Measurements from ENCODE around the gene UCN3.

The UCN3 gene, protein sequence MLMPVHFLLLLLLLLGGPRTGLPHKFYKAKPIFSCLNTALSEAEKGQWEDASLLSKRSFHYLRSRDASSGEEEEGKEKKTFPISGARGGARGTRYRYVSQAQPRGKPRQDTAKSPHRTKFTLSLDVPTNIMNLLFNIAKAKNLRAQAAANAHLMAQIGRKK

DNA sequence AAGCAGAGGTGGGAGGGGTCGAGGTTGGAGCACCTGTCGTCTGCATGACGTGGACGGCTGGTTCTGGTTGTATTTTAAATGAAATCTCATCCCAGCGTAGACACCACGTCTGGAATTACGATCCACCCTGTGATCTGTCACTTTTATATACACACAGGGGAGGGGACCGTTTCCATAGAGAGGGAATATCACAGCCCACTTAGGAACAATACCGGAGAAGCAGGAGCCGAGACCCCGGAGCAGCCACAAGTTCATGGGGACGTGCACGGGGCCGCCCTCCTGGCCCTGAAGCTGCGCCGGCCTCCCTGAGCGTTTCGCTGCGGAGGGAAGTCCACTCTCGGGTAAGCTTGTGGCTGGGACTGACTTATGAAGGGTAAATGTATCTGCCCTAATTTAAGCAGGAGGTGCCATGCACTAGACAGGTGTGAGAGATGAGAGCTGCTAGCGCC is at the start of gene UCN3:
Gene UCN3, plus strand, starts transcription at position 77 of the 449 bp plus-strand sequence. CDS start 8,755 bp downstream, outside the sequence.
- DNase-seq (ENCODE audit: extremely low spot score): no peak
- ChIA-PET POLR2A (no interaction called here), CTCF (no interaction called here)
- TF ChIP-seq BHLHE40 (IDR thresholded peaks at IDR 0.05; ENCODE audit: borderline replicate concordance) (no peak), FOXM1 (IDR thresholded peaks at IDR 0.05; ENCODE audit: borderline replicate concordance) (no peak)

DNA sequence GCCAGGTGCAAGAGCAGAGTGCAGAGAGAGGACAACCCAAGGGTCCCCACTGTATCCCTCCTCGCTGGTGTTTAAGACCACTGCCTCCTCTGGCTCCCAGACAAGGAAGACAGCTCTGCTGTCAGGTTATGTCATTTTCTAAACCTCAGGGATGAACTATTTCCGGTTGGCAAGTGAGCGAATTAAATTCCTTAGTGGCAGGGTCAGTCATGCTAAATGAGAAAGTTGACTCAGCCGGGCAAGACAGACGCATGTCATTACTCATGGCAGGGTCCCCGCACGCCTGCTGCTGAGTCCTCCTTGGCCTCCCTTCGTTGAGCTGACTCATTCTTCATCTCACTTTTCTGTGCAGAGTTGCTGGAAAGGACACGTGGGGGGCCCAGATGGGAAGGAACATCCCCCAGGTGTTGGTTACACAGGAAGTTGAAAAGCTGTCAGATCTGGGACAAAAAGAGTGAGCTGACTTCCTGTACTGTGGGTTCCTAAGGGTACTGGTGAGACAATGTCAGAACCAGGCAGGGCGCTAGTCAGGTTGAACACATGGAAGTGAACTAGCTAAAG is 47.1 kb upstream of the UCN3 start:
- no peak for DNase-seq (ENCODE audit: extremely low spot score)
- POLR2A ChIA-PET: no interaction called here
- CTCF ChIA-PET: no interaction called here
- TF ChIP-seq ELF4 (IDR thresholded peaks at IDR 0.05): no peak
- no peak for TF ChIP-seq NFRKB (IDR thresholded peaks at IDR 0.05)
- no peak for TF ChIP-seq TARDBP (IDR thresholded peaks at IDR 0.05)
- TF ChIP-seq FOXA1 (IDR thresholded peaks at IDR 0.05): no peak
- no peak for TF ChIP-seq SUZ12 (IDR thresholded peaks at IDR 0.05)
- TF ChIP-seq SP1 (IDR thresholded peaks at IDR 0.05): no peak
- no peak for TF ChIP-seq BHLHE40 (IDR thresholded peaks at IDR 0.05; ENCODE audit: borderline replicate concordance)
- no peak for TF ChIP-seq ZNF384 (IDR thresholded peaks at IDR 0.05)
- TF ChIP-seq LEF1 (IDR thresholded peaks at IDR 0.05; ENCODE audit: borderline replicate concordance): no peak
- no peak for TF ChIP-seq FOXK2 (IDR thresholded peaks at IDR 0.05)
- no peak for TF ChIP-seq CTBP1 (IDR thresholded peaks at IDR 0.05; ENCODE audit: borderline replicate concordance)
- no peak for TF ChIP-seq FOXM1 (IDR thresholded peaks at IDR 0.05; ENCODE audit: borderline replicate concordance)

DNA sequence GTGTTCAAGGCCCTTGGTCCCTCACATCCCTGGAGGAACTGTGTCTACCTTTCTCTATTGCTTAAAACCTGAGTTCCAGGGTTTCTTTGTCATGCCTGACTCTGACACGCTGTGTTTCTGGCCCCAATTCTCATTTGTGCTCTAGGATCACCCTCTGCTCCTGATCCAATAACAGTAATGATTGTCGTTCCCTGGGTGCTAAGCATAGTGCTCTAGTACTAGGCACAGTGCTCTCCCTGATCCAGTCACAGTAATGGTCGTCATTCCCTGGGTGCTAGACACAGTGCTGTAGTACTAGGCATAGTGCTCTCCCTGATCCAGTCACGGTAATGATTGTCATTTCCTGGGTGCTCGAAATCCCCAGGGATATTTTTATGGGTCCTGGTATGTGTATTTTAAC is 46.6 kb upstream of the UCN3 start:
- TF ChIP-seq FOXM1 (IDR thresholded peaks at IDR 0.05; ENCODE audit: borderline replicate concordance) (no peak), LEF1 (IDR thresholded peaks at IDR 0.05; ENCODE audit: borderline replicate concordance) (no peak), ZNF384 (IDR thresholded peaks at IDR 0.05) (no peak), FOXA1 (IDR thresholded peaks at IDR 0.05) (no peak), ARNT (IDR thresholded peaks at IDR 0.05) (no peak), CTBP1 (IDR thresholded peaks at IDR 0.05; ENCODE audit: borderline replicate concordance) (no peak), SP1 (IDR thresholded peaks at IDR 0.05) (no peak), SUZ12 (IDR thresholded peaks at IDR 0.05) (no peak), ELF4 (IDR thresholded peaks at IDR 0.05) (no peak)
- TF ChIP-seq, protein P1, sequence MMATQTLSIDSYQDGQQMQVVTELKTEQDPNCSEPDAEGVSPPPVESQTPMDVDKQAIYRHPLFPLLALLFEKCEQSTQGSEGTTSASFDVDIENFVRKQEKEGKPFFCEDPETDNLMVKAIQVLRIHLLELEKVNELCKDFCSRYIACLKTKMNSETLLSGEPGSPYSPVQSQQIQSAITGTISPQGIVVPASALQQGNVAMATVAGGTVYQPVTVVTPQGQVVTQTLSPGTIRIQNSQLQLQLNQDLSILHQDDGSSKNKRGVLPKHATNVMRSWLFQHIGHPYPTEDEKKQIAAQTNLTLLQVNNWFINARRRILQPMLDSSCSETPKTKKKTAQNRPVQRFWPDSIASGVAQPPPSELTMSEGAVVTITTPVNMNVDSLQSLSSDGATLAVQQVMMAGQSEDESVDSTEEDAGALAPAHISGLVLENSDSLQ (IDR thresholded peaks at IDR 0.05): no peak
- CTCF ChIA-PET: no interaction called here
- POLR2A ChIA-PET: no interaction called here
- DNase-seq (ENCODE audit: extremely low spot score): no peak

DNA sequence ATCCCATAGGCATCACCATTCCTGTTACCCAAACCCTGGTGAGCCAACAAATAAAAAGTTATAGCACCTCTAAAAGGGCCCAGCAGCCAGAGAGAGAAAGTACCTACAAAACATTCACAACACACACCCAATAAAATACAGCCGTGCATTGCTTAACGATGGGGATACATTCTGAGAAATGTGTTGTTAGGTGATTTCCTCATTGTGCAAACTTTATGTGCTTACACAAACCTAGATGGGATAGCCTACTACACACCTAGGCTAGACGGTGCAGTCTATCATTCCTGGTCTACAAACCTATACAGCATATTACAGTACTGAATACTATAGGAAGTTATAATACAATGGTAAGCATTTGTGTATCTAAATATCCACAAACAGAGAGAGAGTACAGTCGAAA is 44.9 kb upstream of the UCN3 start:
- DNase-seq (ENCODE audit: extremely low spot score): no peak
- POLR2A ChIA-PET: no interaction called here
- CTCF ChIA-PET: no interaction called here
- no peak for TF ChIP-seq L3MBTL2 (conservative IDR thresholded peaks at IDR 0.05)

DNA sequence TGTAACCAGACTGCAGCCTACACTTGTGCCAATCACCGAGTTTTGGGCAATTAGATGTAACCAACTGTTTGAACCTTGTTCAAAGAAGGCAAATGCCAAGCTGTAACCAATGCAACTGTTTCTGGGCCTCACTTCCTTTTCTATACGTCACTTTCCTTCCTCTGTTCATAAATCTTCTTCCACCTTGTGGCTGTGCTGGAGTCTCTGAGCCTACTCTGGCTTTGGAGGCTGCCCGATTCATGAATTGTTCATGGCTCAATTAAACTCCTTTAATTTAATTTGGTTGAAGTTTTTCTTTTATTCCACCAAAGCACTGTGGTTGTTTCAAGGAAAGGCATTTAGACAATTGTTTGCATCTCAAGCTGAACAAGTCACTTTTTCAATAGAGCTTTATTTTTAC is 43.5 kb upstream of the UCN3 start:
- CTCF ChIA-PET: no interaction called here
- TF ChIP-seq LEF1 (IDR thresholded peaks at IDR 0.05; ENCODE audit: borderline replicate concordance): no peak
- TF ChIP-seq FOXM1 (IDR thresholded peaks at IDR 0.05; ENCODE audit: borderline replicate concordance): no peak
- TF ChIP-seq CTBP1 (IDR thresholded peaks at IDR 0.05; ENCODE audit: borderline replicate concordance): no peak
- no peak for TF ChIP-seq SUZ12 (IDR thresholded peaks at IDR 0.05)
- no peak for TF ChIP-seq NFRKB (IDR thresholded peaks at IDR 0.05)
- TF ChIP-seq L3MBTL2 (conservative IDR thresholded peaks at IDR 0.05): no peak
- TF ChIP-seq, protein P1 (IDR thresholded peaks at IDR 0.05): no peak
- no peak for TF ChIP-seq BHLHE40 (IDR thresholded peaks at IDR 0.05; ENCODE audit: borderline replicate concordance)
- no peak for TF ChIP-seq ZNF384 (IDR thresholded peaks at IDR 0.05)
- no peak for TF ChIP-seq TARDBP (IDR thresholded peaks at IDR 0.05)
- TF ChIP-seq FOXA1 (IDR thresholded peaks at IDR 0.05): no peak
- TF ChIP-seq HDGF (IDR thresholded peaks at IDR 0.05; ENCODE audit: borderline replicate concordance): no peak
- no peak for TF ChIP-seq FOXK2 (IDR thresholded peaks at IDR 0.05)
- no peak for TF ChIP-seq ELF4 (IDR thresholded peaks at IDR 0.05)
- TF ChIP-seq ARNT (IDR thresholded peaks at IDR 0.05): no peak
- TF ChIP-seq SP1 (IDR thresholded peaks at IDR 0.05): no peak
- no peak for DNase-seq (ENCODE audit: extremely low spot score)
- POLR2A ChIA-PET: interaction anchor here (0.6 kb wide), 1 partner anchor 24 kb away, joined by 3 read pairs; no protein-coding TSS in a partner anchor

DNA sequence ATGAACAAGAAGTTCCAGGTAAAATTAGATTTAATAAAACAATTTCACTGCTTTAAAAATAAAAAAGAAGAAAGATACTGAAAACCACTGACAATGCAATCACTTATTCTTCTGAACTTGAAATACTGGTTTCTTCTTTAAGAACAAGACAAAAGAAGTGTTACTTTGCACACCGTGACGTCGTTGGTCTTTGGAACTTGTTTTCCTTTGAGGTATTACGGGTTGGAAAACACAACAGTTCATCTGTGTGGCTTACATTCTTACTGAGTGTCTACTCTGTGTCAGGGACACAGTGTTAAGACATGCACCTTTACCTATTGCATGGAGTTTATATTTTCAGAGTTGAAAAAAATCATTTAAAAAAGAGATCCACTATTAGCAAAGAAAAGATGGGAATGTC is 41.3 kb upstream of the UCN3 start:
- ChIA-PET CTCF (no interaction called here), POLR2A (no interaction called here)
- TF ChIP-seq ZNF384 (IDR thresholded peaks at IDR 0.05) (no peak), SUZ12 (IDR thresholded peaks at IDR 0.05) (no peak), HDGF (IDR thresholded peaks at IDR 0.05; ENCODE audit: borderline replicate concordance) (no peak), CTBP1 (IDR thresholded peaks at IDR 0.05; ENCODE audit: borderline replicate concordance) (no peak), L3MBTL2 (conservative IDR thresholded peaks at IDR 0.05) (no peak), SP1 (IDR thresholded peaks at IDR 0.05) (no peak), FOXM1 (IDR thresholded peaks at IDR 0.05; ENCODE audit: borderline replicate concordance) (no peak), TARDBP (IDR thresholded peaks at IDR 0.05) (no peak), NFRKB (IDR thresholded peaks at IDR 0.05) (no peak), LEF1 (IDR thresholded peaks at IDR 0.05; ENCODE audit: borderline replicate concordance) (no peak), ARNT (IDR thresholded peaks at IDR 0.05) (no peak)
- TF ChIP-seq, protein P1 (IDR thresholded peaks at IDR 0.05): no peak
- DNase-seq (ENCODE audit: extremely low spot score): no peak

Data from HEK293T (cell line).